ENCODE measurements around the gene OAT.

The OAT gene

DNA sequence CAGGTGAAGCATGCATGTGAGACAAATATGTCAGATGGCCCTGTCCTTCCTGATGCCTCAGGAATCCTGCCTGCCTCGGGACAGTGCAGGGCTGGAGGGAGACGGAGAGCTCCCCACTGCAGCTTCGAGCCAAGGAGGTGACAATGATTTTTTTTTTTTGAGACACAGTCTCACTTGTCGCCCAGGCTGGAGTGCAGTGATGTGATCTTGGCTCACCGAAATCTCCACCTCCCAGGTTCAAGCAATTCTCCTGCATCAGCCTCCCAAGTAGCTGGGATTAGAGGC, 68.8 kb downstream of the OAT start:
- DNase-seq: no peak

DNA sequence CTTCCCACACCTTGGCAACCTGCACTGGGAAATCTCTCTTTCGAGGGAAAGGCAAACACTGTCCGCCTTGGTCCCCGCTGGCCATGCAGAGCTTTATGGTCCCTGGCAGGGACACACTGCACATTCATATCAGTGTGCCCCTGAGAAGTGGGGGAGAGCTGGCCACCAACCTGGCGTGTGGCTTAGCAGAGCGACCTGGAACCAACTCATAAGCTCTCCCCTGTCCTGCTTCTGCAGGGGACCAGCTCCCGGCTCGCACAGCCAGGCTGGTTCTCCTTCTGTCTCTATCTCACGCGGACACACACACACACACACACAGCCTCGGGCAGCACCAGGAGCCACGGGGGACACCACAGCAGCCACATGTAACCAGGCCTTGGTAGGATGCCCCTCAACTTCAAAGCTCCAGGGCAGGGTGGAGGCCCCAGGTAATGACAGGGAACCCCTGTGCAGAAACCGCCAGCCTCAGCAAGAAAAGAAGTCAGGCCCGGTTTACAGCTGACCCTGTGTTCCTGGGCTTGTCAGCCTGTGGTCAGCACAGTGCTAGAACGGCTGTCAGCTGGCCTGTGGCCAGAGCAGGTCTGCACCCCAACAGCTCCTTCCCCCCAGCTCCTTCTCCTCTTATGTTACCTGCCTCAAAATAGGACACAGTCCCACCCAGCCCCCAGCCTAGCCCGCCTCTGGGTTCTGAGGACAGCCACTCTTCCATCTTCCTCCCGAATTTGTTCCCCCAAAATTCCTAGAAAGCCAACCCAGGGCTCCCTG, 69.3 kb downstream of the OAT start:
- DNase-seq: no peak

DNA sequence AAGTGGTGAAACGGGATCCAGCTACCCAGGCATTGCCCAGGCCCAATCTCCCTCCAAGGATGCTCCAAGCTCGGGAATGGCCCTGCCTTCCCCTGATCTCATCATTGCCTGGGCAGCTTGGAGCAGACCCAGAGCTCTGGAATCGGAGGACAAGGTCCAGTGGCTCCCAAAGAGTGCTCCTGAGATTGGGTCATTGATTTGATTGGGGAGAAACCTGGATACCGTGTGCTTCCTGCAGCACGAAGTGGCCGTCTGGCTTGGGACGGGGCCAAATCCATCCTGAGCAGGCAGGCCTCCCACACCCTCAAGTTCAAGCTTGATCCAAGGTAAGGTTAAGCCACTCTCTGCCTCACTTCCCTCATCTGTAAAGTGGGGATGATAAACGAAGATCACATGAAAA, 69.9 kb downstream of the OAT start:
- no peak for DNase-seq

- no peak for DNase-seq
Measured at GRCh38 chr10:124347956-124348355, 70.8 kb downstream of the OAT start.

Measured in activated effector memory CD4-positive, alpha-beta T cell treated with Interleukin-2 at 50 U/mL for 16 hours (primary cell).